CD4-positive, alpha-beta T cell treated with Interleukin-6 at 100 ng/mL for 8 hours (primary cell): Measurements from ENCODE around the gene STARD13.

Experiments
- DNase-seq: peaks from one replicate; pipeline ENCODE4 v3.0.0-alpha.2; 2020; ENCODE audit warnings: mixed read lengths, low spot score

Gene STARD13

GRCh38 chr13:33285420-33286124, at the start of gene STARD13:
STARD13 (minus strand) TSS chr13:33285755; CDS start chr13:33285638, 117 bp downstream.
- DNase-seq: no peak

- DNase-seq: no peak
These were observed 49.3 kb upstream of the STARD13 start for GRCh38 chr13:33334831-33335230.

- DNase-seq: no peak
These were observed 46.4 kb upstream of the STARD13 start for GRCh38 chr13:33331962-33332361.

GRCh38 chr13:33330483-33330882, 44.9 kb upstream of the STARD13 start:
- DNase-seq: no peak

GRCh38 chr13:33328701-33329100, 43.1 kb upstream of the STARD13 start:
- DNase-seq: no peak

GRCh38 chr13:33326723-33327122, 41.2 kb upstream of the STARD13 start:
- no peak for DNase-seq

GRCh38 chr13:33326246-33326645, 40.7 kb upstream of the STARD13 start:
- DNase-seq: no peak

- DNase-seq: no peak
These were observed 38.4 kb upstream of the STARD13 start for GRCh38 chr13:33323801-33324510.

- DNase-seq: no peak
These were observed 37.6 kb upstream of the STARD13 start for GRCh38 chr13:33322965-33323668.

GRCh38 chr13:33322543-33322809, 36.9 kb upstream of the STARD13 start:
- no peak for DNase-seq

GRCh38 chr13:33321686-33322542, 36.4 kb upstream of the STARD13 start:
- no peak for DNase-seq

GRCh38 chr13:33319859-33320258, 34.3 kb upstream of the STARD13 start:
- DNase-seq: no peak

- no peak for DNase-seq
These were observed 33.2 kb upstream of the STARD13 start for GRCh38 chr13:33318744-33319143.

GRCh38 chr13:33318037-33318436, 32.5 kb upstream of the STARD13 start:
- DNase-seq: no peak

GRCh38 chr13:33316890-33317289, 31.3 kb upstream of the STARD13 start:
- no peak for DNase-seq

- DNase-seq: no peak
These were observed 27.9 kb upstream of the STARD13 start for GRCh38 chr13:33313504-33313903.

GRCh38 chr13:33312861-33313212, 27.3 kb upstream of the STARD13 start:
- DNase-seq: no peak

GRCh38 chr13:33312150-33312860, 26.8 kb upstream of the STARD13 start:
- DNase-seq: no peak

GRCh38 chr13:33311040-33311439, 25.5 kb upstream of the STARD13 start:
- DNase-seq: no peak

- DNase-seq: no peak
These were observed 24.9 kb upstream of the STARD13 start for GRCh38 chr13:33310245-33311038.

GRCh38 chr13:33308863-33309262, 23.3 kb upstream of the STARD13 start:
- DNase-seq: no peak
